ENCODE data around the gene PRKG1.

Gene PRKG1

GRCh38 chr10:51724038-51724437, 649.8 kb downstream of the PRKG1 start:
- Histone ChIP-seq H3K4me2 (ENCODE audit: low read depth, low read length, poor library complexity, severe bottlenecking) (no peak overlapping the region), H4K20me1 (ENCODE audit: low read depth, low read length) (no peaks in the 10 kb centered on the region), H3K27ac (ENCODE audit: low read depth, low read length) (no peak overlapping the region), H3K36me3 (ENCODE audit: low read length) (no peaks in the 10 kb centered on the region), H2AFZ (ENCODE audit: low read depth, low read length, severe bottlenecking) (no peak overlapping the region), H3K9me3 (ENCODE audit: insufficient read depth, low read length) (no peaks in the 10 kb centered on the region), H3K9me2 (replicated peaks; ENCODE audit: insufficient read depth, low read length) (no peaks in the 10 kb centered on the region), H3K4me3 (ENCODE audit: insufficient read depth, low read length, poor library complexity, severe bottlenecking) (no peak overlapping the region), H3K27me3 (ENCODE audit: low read length) (no peaks in the 10 kb centered on the region), H3K79me2 (ENCODE audit: insufficient read depth, low read length) (no peaks in the 10 kb centered on the region), H3F3A (ENCODE audit: insufficient read depth) (no peaks in the 10 kb centered on the region), H3K9ac (ENCODE audit: low read length) (no peak overlapping the region)
- TF ChIP-seq EZH2phosphoT487 (conservative IDR thresholded peaks at IDR 0.05; ENCODE audit: low read length) (no peak), CTCF (IDR thresholded peaks at IDR 0.05; ENCODE audit: insufficient read depth, low read length, poor library complexity, severe bottlenecking) (no peak)

GRCh38 chr10:51729822-51730555, 655.7 kb downstream of the PRKG1 start:
- H3K9me2 ChIP-seq (replicated peaks; ENCODE audit: insufficient read depth, low read length) = no peaks in the 10 kb centered on the region
- no peaks in the 10 kb centered on the region for H3K79me2 ChIP-seq (ENCODE audit: insufficient read depth, low read length)
- no peak for TF ChIP-seq EZH2phosphoT487 (conservative IDR thresholded peaks at IDR 0.05; ENCODE audit: low read length)
- TF ChIP-seq CTCF (IDR thresholded peaks at IDR 0.05; ENCODE audit: insufficient read depth, low read length, poor library complexity, severe bottlenecking) = no peak
- no peaks in the 10 kb centered on the region for H3K27me3 ChIP-seq (ENCODE audit: low read length)
- no peak overlapping the region for H3K4me3 ChIP-seq (ENCODE audit: insufficient read depth, low read length, poor library complexity, severe bottlenecking)
- no peak overlapping the region for H3K9ac ChIP-seq (ENCODE audit: low read length)
- H2AFZ ChIP-seq (ENCODE audit: low read depth, low read length, severe bottlenecking) = no peak overlapping the region
- no peaks in the 10 kb centered on the region for H3F3A ChIP-seq (ENCODE audit: insufficient read depth)
- H4K20me1 ChIP-seq (ENCODE audit: low read depth, low read length) = no peaks in the 10 kb centered on the region
- H3K9me3 ChIP-seq (ENCODE audit: insufficient read depth, low read length) = no peaks in the 10 kb centered on the region
- H3K27ac ChIP-seq (ENCODE audit: low read depth, low read length) = no peak overlapping the region
- H3K4me2 ChIP-seq (ENCODE audit: low read depth, low read length, poor library complexity, severe bottlenecking) = no peak overlapping the region
- H3K36me3 ChIP-seq (ENCODE audit: low read length) = no peaks in the 10 kb centered on the region

- Histone ChIP-seq H3K9ac (ENCODE audit: low read length) (no peak overlapping the region), H4K20me1 (ENCODE audit: low read depth, low read length) (no peaks in the 10 kb centered on the region), H3K4me2 (ENCODE audit: low read depth, low read length, poor library complexity, severe bottlenecking) (no peak overlapping the region), H2AFZ (ENCODE audit: low read depth, low read length, severe bottlenecking) (no peak overlapping the region), H3F3A (ENCODE audit: insufficient read depth) (no peaks in the 10 kb centered on the region), H3K4me3 (ENCODE audit: insufficient read depth, low read length, poor library complexity, severe bottlenecking) (no peak overlapping the region), H3K9me2 (replicated peaks; ENCODE audit: insufficient read depth, low read length) (no peaks in the 10 kb centered on the region), H3K79me2 (ENCODE audit: insufficient read depth, low read length) (no peaks in the 10 kb centered on the region), H3K27me3 (ENCODE audit: low read length) (no peaks in the 10 kb centered on the region), H3K9me3 (ENCODE audit: insufficient read depth, low read length) (no peaks in the 10 kb centered on the region), H3K27ac (ENCODE audit: low read depth, low read length) (no peak overlapping the region), H3K36me3 (ENCODE audit: low read length) (no peaks in the 10 kb centered on the region)
- TF ChIP-seq EZH2phosphoT487 (conservative IDR thresholded peaks at IDR 0.05; ENCODE audit: low read length) = no peak
- TF ChIP-seq CTCF (IDR thresholded peaks at IDR 0.05; ENCODE audit: insufficient read depth, low read length, poor library complexity, severe bottlenecking) = no peak
These were observed 658.8 kb downstream of the PRKG1 start for GRCh38 chr10:51733057-51733456.
